AG04449 (cell line): ENCODE measurements around the gene BMP4.
A peak's percentile ranks its signal among the peaks of the same experiment; 100 is the strongest.

Source experiments
- CTCF ChIA-PET: fragments of 350-600 bp; formaldehyde crosslinking; extraction: SDS; loops from one replicate; lab custom pipeline; 2021; ENCODE audit warnings: antibody characterized with exemption; lab: Yijun Ruan, JAX
- POLR2A ChIA-PET: fragments of 400-600, 350-600 bp; formaldehyde crosslinking; extraction: SDS; loops from one replicate; lab custom pipeline; 2020; ENCODE audit warnings: antibody characterized with exemption, inconsistent platforms; lab: Yijun Ruan, JAX
- DNase-seq: peaks from one replicate; pipeline ENCODE4 v3.0.0-alpha.2; 2010; ENCODE audit warnings: low read depth, low spot score
- H3K4me3 ChIP-seq: 2 replicates; pipeline ENCODE4 v1.5.1; 2011; ENCODE audit warnings: low read depth, mild to moderate bottlenecking, control low read depth, low read length
- CTCF ChIP-seq: IDR thresholded peaks from one replicate; pipeline ENCODE4 v1.5.1; 2011; ENCODE audit warnings: mild to moderate bottlenecking, moderate library complexity, low read length, control low read depth, inconsistent platforms; ENCODE audit not compliant: insufficient read depth; ENCODE audit errors: missing control alignments

The BMP4 gene

GRCh38 chr14:53956427-53957201 lies at the start of gene BMP4:
Gene BMP4 (minus strand): TSS chr14:53956825. CDS start chr14:53952222, 4,603 bp downstream.
- no peak for DNase-seq
- peak within 1 kb of the TSS; percentile 27 for H3K4me3 ChIP-seq
- CTCF ChIA-PET: interaction anchor here (0.7 kb wide), 1 partner anchor 373 kb away, joined by 3 read pairs; no protein-coding TSS in a partner anchor
- POLR2A ChIA-PET: no interaction called here
- TF ChIP-seq CTCF: no peak

- ChIA-PET CTCF (interaction anchor here (1.1 to 1.5 kb wide), 4 partner anchors 13 to 345 kb away, joined by 3 to 4 read pairs (median 4); no protein-coding TSS in a partner anchor), POLR2A (no interaction called here)
- TF ChIP-seq CTCF: no peak
- DNase-seq: no peak
- H3K4me3 ChIP-seq: no peak overlapping the region
Measured at GRCh38 chr14:54003064-54003463, 46.4 kb upstream of the BMP4 start.

GRCh38 chr14:54002653-54003052 lies 46.0 kb upstream of the BMP4 start:
- H3K4me3 ChIP-seq: no peak overlapping the region
- ChIA-PET CTCF (interaction anchor here (1.1 to 1.5 kb wide), 4 partner anchors 14 to 345 kb away, joined by 3 to 4 read pairs (median 4); no protein-coding TSS in a partner anchor), POLR2A (no interaction called here)
- TF ChIP-seq CTCF: no peak
- peak; percentile 82 for DNase-seq

DNA sequence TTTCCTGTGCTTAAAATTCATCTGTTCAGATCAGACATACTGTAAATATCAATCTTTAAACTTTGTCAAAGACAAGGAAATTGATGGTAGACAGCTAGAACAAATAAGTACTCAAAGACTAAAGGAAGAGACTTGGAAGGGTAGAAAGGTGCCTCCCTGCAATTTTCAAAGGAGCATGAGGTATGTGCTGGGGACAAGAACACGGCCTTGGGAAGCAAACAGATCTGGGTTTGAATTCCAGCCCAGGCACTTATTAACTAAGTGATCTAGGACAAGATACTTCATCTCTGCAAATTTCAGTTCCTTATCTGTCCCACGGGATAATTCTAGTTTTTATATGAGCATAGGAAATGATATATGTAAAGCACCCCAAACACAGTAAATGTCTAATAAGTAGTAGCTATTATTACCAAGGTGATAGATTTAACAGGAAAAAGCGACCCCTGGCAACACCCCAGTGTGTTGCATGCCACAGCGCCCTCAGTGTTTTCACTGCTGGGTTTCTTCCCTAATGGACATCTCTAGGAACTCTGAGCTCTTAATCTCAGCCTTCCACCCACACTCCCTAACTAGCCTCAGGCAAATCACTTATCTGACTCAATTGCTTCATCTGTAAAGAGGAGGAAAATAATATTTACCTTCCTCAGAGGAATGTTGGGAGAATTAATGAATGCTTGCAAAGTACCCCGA lies 44.7 kb upstream of the BMP4 start:
- ChIA-PET CTCF (interaction anchor here (1.0 to 1.9 kb wide), 3 partner anchors 8 to 347 kb away, joined by 3 to 6 read pairs (median 4); no protein-coding TSS in a partner anchor), POLR2A (no interaction called here)
- no peak for DNase-seq
- no peak for TF ChIP-seq CTCF
- H3K4me3 ChIP-seq: no peak overlapping the region

DNA sequence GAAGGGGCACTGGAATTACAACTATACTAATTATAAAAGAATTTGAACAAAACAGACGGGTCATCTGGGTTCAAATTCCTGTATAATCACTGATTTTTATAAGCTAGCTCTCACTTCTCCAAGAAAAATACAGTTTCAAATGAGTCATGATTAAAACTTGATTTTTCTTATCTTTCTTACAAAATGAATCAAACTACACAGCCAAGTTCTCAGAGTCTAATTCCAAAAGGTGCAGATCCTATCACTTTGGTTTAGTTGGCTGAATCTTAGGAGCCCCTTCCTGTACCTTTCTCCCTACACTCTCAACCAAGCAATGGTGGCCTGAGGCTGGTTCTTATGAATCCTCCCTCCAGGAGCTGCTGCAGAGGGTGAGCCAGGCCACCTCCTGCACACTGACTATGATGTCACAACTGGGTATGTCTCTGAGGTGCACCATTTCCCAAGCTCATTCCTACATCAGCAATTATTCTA lies 43.8 kb upstream of the BMP4 start:
- no peak for TF ChIP-seq CTCF
- CTCF ChIA-PET: interaction anchor here (1.1 to 1.9 kb wide), 3 partner anchors 175 to 348 kb away, joined by 4 to 6 read pairs (median 6); no protein-coding TSS in a partner anchor
- H3K4me3 ChIP-seq: no peak overlapping the region
- DNase-seq: no peak
- POLR2A ChIA-PET: no interaction called here
